ENCODE results near the gene NEUROG2.

DNA sequence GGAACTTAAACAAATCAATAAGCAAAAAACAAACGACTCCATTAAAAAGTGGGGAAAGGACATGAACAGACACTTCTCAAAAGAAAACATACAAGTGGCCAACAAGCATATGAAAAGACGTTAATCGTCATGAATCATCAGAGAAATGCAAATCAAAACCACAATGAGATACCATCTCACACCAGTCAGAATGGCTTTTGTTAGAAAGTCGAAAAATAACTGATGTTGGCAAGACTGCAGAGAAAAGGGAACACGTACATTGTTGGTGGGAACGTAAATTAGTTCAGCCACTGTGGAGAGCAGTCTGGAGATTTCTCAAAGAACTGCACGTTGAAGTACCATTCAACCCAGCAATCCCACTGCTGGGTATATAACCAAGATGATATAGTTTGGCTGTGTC, 23.7 kb downstream of the NEUROG2 start:
- TF ChIP-seq RARB (CRISPR knock-in tag; IDR thresholded peaks at IDR 0.05) (no peak), TOX (CRISPR knock-in tag; IDR thresholded peaks at IDR 0.05; ENCODE audit: borderline replicate concordance) (no peak), OSR1 (CRISPR knock-in tag; IDR thresholded peaks at IDR 0.05) (no peak), CSDC2 (CRISPR knock-in tag; IDR thresholded peaks at IDR 0.05) (no peak), ZFP3 (CRISPR knock-in tag; IDR thresholded peaks at IDR 0.05) (no peak), TCF4 (CRISPR knock-in tag; IDR thresholded peaks at IDR 0.05; ENCODE audit: borderline replicate concordance) (no peak)
- TF ChIP-seq, protein P1, sequence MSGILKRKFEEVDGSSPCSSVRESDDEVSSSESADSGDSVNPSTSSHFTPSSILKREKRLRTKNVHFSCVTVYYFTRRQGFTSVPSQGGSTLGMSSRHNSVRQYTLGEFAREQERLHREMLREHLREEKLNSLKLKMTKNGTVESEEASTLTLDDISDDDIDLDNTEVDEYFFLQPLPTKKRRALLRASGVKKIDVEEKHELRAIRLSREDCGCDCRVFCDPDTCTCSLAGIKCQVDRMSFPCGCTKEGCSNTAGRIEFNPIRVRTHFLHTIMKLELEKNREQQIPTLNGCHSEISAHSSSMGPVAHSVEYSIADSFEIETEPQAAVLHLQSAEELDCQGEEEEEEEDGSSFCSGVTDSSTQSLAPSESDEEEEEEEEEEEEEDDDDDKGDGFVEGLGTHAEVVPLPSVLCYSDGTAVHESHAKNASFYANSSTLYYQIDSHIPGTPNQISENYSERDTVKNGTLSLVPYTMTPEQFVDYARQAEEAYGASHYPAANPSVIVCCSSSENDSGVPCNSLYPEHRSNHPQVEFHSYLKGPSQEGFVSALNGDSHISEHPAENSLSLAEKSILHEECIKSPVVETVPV (CRISPR knock-in tag; IDR thresholded peaks at IDR 0.05) = no peak
- TF ChIP-seq, protein P2, sequence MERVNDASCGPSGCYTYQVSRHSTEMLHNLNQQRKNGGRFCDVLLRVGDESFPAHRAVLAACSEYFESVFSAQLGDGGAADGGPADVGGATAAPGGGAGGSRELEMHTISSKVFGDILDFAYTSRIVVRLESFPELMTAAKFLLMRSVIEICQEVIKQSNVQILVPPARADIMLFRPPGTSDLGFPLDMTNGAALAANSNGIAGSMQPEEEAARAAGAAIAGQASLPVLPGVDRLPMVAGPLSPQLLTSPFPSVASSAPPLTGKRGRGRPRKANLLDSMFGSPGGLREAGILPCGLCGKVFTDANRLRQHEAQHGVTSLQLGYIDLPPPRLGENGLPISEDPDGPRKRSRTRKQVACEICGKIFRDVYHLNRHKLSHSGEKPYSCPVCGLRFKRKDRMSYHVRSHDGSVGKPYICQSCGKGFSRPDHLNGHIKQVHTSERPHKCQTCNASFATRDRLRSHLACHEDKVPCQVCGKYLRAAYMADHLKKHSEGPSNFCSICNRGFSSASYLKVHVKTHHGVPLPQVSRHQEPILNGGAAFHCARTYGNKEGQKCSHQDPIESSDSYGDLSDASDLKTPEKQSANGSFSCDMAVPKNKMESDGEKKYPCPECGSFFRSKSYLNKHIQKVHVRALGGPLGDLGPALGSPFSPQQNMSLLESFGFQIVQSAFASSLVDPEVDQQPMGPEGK (CRISPR knock-in tag; IDR thresholded peaks at IDR 0.05; ENCODE audit: borderline replicate concordance) = no peak
- TF ChIP-seq, protein P3, sequence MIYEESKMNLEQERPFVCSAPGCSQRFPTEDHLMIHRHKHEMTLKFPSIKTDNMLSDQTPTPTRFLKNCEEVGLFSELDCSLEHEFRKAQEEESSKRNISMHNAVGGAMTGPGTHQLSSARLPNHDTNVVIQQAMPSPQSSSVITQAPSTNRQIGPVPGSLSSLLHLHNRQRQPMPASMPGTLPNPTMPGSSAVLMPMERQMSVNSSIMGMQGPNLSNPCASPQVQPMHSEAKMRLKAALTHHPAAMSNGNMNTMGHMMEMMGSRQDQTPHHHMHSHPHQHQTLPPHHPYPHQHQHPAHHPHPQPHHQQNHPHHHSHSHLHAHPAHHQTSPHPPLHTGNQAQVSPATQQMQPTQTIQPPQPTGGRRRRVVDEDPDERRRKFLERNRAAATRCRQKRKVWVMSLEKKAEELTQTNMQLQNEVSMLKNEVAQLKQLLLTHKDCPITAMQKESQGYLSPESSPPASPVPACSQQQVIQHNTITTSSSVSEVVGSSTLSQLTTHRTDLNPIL (CRISPR knock-in tag; IDR thresholded peaks at IDR 0.05; ENCODE audit: low read depth) = no peak

Measured in SK-N-SH treated with all-trans-retinoic acid at 6 μM for 48 hours (cell line).